Transverse colon (tissue), 4 donors: ENCODE results near the gene DYNC1I1.

ENCODE experiments used
- CTCF ChIP-seq, 5 experiments: fragments of 200-600 bp in 3 of 5; fragments of 450-650 bp in 2 of 5; sonication (generic) in 3 of 5; IDR thresholded peaks; 1 replicate in 2 of 5; 2 replicates in 3 of 5; pipeline ENCODE4 v1.5.1; 2016 to 2017; ENCODE audit warnings: antibody characterized with exemption in 5 of 5, inconsistent platforms in 3 of 5, mild to moderate bottlenecking in 2 of 5, moderate library complexity in 1 of 5
- EP300 ChIP-seq: sonication (generic); formaldehyde crosslinking; IDR thresholded peaks from one replicate; pipeline ENCODE4 v1.6.1; 2017; ENCODE audit warnings: antibody characterized with exemption, low read depth
- POLR2A ChIP-seq: fragments of 450-650 bp; IDR thresholded peaks from one replicate; pipeline ENCODE4 v1.6.1; 2016; ENCODE audit warnings: antibody characterized with exemption, mild to moderate bottlenecking, moderate library complexity
- POLR2AphosphoS5 ChIP-seq, 3 donors: sonication (generic); formaldehyde crosslinking; IDR thresholded peaks; one replicate each; pipeline ENCODE4 v1.6.1; 2016; ENCODE audit warnings: antibody characterized with exemption in 3 of 3

- no peak for TF ChIP-seq POLR2A
- TF ChIP-seq CTCF (IDR thresholded peaks at IDR 0.05): no peak
- no peak for TF ChIP-seq EP300
- no peak for TF ChIP-seq POLR2AphosphoS5 (IDR thresholded peaks at IDR 0.05)
These were observed 304.0 kb downstream of the DYNC1I1 start for GRCh38 chr7:96076350-96076707.
